HG03060 (cell line): ENCODE data around the gene TBC1D16.

Source experiments
- ATAC-seq: cut with Tn5 transposase; IDR thresholded peaks from one replicate; pipeline ENCODE4 v1.9.1; 2021; ENCODE audit warnings: low read depth, moderate number of reproducible peaks; ENCODE audit not compliant: unreplicated experiment

TBC1D16 gene

GRCh38 chr17:79990051-79990592, 45.5 kb downstream of the TBC1D16 start:
- ATAC-seq: no peak

DNA sequence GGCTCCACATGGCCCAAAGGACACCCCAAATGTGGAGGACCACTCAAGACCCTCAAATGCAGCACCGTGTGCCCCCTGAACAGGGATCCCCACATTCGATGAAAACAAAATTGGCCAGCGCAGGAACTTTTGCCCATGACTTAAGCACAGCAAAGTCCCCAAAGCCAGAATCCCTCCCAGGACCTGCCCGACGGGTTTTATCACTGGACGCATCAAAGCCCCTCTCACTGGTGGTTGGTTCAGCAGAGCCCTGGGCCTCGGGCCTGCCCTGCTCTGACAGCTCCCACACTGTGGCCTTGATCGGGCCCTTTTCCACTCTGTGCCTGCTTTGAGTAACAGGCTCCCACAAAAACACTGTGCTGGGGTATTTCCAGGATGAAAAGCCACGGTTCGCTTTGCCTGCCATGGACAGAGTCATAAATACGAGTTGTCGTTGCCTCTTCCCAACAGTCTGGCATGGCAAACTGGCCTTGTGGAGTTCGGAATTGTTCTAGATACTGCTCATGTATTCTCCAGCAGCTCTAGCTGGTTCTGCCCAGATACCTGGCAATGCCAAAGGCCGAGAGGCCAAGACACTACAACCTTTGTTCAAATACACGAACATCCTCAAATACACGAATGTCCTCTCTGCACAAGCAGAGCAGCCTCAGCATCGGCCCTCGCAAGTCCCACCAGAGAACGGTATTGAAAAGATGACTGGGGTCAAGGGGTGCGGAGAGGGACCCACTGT, 46.4 kb downstream of the TBC1D16 start:
- no peak for ATAC-seq

- no peak for ATAC-seq
Observed at GRCh38 chr17:79988185-79988971, 47.3 kb downstream of the TBC1D16 start.

DNA sequence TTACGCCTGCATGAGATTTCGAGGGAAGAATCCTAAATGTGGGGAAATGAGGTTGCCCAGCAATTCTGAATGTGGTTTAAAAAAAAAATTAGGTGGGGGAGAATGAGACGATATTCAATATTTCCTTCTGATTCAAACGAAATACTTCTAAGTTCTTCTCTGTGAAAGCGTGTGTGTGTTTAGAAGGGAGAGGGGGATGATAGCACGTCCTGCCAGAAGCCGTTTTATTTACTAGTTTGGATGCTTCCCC, 47.8 kb downstream of the TBC1D16 start:
- no peak for ATAC-seq

GRCh38 chr17:79987187-79987934, 48.3 kb downstream of the TBC1D16 start:
- no peak for ATAC-seq

- ATAC-seq: no peak
Observed at GRCh38 chr17:79986411-79987186, 49.1 kb downstream of the TBC1D16 start.

DNA sequence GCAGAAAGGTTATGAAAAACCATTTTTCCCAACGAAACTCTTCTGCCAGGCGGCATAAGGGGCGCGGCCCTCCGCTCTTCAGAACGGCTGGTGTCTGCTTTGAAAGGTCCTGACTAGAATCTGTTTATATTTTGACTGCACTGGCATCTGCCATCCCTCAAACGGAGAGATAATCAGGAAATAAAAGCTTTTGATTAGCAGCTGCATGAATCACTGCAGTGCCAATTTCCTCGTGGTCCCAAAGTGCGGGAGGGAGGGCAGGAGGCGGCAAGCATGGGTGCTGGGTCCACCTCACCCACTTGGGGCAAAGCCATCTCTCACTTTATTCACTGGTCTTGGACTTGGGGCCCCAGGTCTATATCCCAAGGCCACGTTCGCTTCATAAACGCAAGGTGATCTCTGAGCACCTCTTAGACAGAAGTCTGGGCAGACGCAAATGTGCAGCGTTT, 49.7 kb downstream of the TBC1D16 start:
- ATAC-seq: no peak

DNA sequence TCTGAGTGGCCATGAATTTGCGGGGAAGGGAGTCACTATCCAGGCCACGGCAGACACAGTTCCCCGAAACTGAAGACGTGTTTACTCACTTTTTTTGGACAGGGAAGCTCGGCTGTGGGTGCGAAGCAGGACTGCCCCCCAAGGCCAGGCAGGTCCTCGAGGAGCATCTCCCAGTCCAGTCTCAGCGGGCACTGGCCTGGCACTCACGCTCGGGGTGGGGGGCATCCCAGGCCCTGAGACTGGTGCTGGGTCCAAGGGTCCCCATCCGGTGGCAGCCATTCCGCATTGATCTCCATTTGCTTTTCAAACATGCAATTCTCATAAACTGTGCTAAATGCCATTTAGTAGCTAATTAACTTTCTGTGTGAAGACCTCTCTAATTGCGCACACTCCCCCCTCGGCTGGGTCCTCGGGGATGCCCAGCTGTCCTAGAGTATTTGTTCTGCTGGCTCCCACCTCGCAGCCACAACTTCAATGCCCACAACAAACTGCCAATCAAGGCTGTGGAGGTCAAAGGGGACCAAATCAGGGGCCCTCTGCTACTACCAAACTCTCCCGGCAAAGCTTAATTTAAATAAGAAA, 50.2 kb downstream of the TBC1D16 start:
- no peak for ATAC-seq

DNA sequence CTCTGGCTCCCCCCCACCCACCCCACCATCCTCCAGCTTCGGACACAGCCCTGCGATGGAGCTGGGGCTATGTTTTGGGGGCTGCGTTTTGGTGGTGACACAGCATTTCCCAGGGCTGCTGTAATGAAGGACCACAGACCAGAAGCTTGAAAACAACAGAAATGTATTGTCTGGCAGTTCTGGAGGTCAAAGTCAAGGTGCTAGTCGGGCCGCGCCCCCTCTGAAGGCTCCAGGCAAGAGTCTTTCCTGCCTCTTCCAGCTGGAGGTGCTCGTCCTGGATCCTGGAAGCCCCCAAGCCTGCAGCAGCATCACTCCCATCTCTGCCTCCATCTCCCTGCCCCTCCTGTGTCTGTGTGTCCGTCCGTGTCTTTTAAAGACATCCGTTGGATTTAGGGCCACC, 50.8 kb downstream of the TBC1D16 start:
- ATAC-seq: no peak

DNA sequence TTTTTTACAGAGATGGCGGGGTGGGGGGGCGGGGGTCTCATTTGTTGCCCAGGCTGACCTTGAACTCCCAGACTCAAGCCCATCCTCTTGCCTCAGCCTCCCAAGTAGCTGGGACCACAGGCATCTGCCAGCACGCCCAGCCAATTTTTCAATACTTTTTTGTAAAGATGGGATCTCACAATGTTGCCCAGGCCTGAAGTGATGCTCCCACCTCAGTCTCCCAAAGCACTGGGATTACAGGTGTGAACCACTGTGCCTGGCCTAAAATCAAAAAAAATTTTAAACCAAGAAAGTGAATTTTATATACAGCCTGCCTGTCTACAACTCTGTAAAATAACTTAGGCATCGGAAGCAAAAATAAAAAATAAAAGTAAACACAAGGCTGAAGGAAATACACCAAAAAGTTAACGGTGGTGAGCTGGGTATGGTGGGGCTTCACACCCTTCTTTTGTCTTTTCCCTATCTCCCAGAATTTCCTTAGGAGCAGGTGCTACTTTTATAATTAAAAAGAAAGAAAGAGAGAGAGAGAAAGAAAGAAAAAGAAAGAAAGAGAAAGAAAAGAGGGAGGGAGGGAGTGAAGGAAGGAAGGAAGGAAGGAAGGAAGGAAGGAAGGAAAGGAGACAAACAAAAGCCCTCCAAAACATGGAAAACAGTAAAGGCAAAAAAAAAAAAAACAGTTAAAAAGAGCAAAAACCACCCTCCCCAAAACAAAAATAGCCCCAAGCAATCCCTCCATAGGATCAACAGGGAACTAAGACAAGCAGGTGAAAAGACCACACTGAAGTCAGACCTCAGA, 51.4 kb downstream of the TBC1D16 start:
- no peak for ATAC-seq

GRCh38 chr17:79983456-79983855, 52.2 kb downstream of the TBC1D16 start:
- ATAC-seq: no peak

GRCh38 chr17:79982986-79983385, 52.7 kb downstream of the TBC1D16 start:
- ATAC-seq: no peak

DNA sequence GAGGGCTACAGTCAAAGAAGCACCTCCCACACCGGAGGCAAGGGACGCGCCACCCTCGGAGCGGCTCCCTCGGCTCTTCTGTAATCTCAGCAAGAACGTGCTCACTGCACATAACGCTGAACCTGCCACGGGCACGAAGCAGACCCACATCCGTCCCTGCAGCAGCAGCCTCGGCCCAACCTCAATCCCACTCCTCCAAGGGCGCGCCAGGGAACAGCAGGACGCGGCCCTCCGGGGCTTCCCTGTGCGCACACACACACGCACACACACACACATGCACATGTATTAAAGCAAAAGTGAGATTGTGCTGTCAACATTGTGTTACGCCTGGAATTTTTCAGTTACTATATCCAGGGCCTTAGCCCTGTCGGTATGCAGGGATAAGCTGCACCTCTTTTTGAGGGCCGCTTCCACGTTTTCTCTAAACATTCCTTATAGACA, 54.0 kb downstream of the TBC1D16 start:
- no peak for ATAC-seq

DNA sequence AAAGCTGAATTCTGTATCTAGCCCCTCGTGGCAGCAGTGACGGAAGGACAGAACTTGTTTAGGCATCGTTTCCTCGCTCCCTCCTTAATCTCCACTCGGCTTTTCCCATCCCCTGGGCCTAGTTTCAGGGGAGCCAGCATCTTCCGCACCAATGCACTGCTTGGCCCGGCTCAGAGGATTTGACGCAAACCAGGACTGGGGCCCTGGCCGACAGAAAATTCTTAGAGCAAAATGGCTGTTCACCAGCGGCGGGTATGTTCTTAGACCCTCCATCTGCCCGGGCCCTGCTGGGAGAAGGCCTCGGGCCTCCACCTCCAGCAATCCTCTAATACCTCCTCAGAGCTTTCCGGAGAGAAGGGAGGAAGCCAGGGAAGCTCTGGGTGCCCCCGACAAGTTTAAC, 54.6 kb downstream of the TBC1D16 start:
- ATAC-seq: no peak

- ATAC-seq: no peak
Observed at GRCh38 chr17:79980246-79981043, 55.2 kb downstream of the TBC1D16 start.

- no peak for ATAC-seq
Observed at GRCh38 chr17:79979816-79980215, 55.9 kb downstream of the TBC1D16 start.

DNA sequence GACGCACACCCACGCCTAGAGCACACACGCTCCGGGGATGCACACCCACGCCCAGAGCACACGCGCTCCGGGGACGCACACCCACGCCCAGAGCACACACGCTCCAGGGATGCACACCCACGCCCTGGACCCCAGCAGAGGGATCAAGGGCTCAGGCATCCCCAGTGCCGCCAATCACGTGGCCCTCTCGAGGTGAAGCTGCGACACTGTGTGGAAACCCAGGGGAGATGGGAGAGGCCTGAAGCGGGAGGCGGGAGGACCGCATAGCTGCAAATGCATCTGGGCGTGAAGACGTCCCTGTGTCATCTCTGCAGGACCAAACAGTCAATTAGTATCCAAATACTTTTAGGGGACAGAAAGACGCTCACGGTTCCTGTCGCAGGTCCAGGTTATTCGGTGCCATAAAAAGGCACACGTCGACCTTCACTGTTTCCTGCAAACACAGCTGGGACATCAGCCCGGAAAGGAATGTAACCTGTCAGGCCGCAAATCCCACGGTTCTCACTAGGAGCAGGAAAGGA, 56.4 kb downstream of the TBC1D16 start:
- ATAC-seq: no peak

DNA sequence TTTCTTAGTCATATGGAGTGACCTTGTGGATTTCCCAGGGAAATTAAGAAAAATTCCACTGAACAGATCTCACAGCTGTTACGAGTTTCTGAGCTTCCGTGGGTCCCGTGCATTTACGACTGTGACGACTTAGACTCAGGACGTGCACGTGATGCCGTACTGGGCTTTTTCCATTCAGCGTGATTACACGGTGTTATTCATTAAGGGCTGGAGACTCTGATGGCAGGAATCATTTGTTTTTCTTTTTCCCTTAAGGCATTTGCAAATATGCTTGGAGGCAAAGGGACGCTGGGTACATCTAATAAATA, 57.2 kb downstream of the TBC1D16 start:
- ATAC-seq: no peak
